Ovary (tissue), 3 donors: ENCODE results near the gene COPE.
"Not testable (repeated sequence)": the region's sequence is repeated elsewhere in the genome, so short reads cannot be mapped to it uniquely, and the experiment has no call there.

Experiments used
- EP300 ChIP-seq: sonication (generic); formaldehyde crosslinking; IDR thresholded peaks from one replicate; pipeline ENCODE4 v1.6.1; 2017; ENCODE audit warnings: antibody characterized with exemption
- POLR2A ChIP-seq: fragments of 450-650 bp; IDR thresholded peaks from one replicate; pipeline ENCODE4 v1.6.1; 2017; ENCODE audit warnings: antibody characterized with exemption, mild to moderate bottlenecking, moderate library complexity
- TF ChIP-seq, protein P1 (sequence below), 3 donors: fragments of 450-650 bp in 2 of 3; fragments of 200-600 bp in 1 of 3; IDR thresholded peaks; one replicate each; pipeline versions ENCODE4 v1.5.1 to v1.8.0; 2016 to 2022; ENCODE audit warnings: antibody characterized with exemption in 3 of 3, mild to moderate bottlenecking in 1 of 3
- donor health status: DM: no; HTN: no; CAD: no.

DNA sequence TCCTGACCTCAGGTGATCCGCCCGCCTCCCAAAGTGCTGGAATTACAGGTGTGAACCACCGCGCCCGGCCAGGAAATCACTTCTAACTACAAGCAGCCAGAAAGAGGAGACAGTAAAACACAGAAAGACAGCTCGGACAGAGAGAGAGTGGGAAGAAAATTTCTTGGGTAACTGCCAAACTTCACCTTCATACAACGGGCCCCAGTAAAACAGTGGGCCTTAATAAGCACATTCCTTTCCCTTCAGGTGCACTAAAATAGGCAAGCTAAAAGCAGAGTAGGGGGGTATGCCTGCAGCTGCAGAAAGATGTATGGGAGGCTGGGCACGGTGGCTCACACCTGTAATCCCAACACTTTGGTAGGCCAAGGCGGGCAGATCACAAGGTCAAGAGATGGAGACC lies 1.6 kb downstream of the COPE start:
- TF ChIP-seq, protein P1, sequence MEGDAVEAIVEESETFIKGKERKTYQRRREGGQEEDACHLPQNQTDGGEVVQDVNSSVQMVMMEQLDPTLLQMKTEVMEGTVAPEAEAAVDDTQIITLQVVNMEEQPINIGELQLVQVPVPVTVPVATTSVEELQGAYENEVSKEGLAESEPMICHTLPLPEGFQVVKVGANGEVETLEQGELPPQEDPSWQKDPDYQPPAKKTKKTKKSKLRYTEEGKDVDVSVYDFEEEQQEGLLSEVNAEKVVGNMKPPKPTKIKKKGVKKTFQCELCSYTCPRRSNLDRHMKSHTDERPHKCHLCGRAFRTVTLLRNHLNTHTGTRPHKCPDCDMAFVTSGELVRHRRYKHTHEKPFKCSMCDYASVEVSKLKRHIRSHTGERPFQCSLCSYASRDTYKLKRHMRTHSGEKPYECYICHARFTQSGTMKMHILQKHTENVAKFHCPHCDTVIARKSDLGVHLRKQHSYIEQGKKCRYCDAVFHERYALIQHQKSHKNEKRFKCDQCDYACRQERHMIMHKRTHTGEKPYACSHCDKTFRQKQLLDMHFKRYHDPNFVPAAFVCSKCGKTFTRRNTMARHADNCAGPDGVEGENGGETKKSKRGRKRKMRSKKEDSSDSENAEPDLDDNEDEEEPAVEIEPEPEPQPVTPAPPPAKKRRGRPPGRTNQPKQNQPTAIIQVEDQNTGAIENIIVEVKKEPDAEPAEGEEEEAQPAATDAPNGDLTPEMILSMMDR (IDR thresholded peaks at IDR 0.05): not testable (repeated sequence)
- TF ChIP-seq POLR2A, EP300: not testable (repeated sequence)
